Skeletal muscle cell (primary cell): ENCODE results near the gene JARID2.

Experiments used
- DNase-seq: peaks from one replicate; pipeline ENCODE4 v3.0.0-alpha.2; 2010; ENCODE audit warnings: low read depth
- H3K4me3 ChIP-seq: 2 replicates; pipeline ENCODE4 v1.5.1; 2011; ENCODE audit warnings: low read depth, mild to moderate bottlenecking, control low read depth, low read length, moderate library complexity

JARID2 gene

DNA sequence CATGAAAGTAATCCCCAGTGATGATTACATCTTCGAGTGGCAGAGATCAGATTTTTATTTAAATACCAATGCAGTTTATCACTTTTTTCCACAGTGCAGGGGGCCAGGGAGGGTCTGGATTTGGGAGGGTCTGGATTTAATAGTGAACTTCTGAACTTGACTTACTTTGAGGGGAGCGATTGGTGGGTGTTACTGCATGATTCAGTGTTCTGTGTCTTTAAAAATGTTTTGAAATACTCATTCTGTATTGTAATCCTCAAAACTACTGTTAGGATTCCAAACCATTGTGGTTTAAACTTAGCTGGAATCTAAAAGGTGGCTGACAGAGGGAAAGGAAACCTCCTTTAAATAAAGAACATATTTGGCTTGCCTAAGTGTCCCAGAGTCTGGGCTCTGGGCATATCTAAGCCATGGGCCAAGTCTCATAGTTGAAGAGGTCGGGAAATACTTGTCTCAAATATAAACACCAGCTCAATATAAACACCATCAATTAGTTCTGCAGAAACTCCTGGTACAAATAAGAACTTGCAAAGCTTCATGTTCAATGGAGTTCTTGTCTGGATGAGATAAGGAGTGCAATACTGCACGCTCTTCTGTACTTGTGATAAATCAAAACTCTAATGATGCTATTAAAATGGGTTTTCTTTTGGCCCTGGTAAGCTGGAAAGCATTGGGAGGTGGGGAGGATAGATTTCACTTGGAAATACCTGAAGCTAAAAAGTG, 14.4 kb downstream of the JARID2 start:
- no peak overlapping the region for H3K4me3 ChIP-seq
- DNase-seq, result peak; percentile 52

DNA sequence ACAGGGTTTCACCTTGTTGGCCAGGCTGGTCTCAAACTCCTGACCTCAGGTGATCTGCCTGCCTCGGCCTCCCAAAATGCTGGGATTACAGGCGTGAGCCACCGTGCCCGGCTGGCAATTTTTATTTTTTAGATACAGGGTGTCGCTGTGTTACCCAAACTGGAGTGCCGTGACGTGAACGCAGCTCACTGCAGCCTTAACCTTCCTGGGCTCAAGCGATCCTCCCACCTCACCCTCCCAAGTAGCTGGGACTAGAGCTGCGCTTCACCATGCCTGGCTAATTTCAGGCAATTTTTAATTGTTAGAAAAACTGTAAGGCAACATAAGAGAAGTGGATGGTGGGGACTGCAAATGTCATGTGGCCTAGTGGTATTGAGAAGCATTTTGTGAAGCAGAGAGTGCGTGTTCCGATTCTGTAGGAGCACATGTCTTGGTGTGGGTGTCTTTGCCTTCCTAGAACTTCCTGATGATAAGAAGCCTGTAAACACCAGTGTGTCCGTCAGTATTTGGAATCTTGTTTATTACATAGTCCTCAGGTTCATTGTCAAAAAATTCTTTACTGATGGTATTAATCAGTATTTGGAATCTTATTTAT, 18.0 kb downstream of the JARID2 start:
- H3K4me3 ChIP-seq, result no peak overlapping the region
- no peak for DNase-seq

DNA sequence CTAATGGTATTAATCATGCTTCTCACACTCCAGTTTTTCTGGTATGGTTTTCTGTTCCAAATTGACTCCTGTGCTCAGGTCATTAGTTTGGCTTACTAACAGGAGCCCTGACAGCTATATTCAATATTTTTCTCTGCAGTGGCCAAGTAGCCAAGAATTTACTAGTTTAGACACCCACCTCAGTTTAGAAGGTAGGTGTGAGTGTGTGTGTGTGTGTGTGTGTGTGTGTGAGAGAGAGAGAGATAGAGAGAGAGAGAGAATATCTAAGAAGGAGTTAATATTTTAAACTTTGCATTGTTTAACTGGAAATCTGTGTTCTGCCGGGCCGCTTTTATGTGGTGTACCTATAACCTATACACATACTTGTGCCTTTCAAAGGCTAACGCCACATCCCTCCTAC, 18.5 kb downstream of the JARID2 start:
- no peak overlapping the region for H3K4me3 ChIP-seq
- no peak for DNase-seq

DNA sequence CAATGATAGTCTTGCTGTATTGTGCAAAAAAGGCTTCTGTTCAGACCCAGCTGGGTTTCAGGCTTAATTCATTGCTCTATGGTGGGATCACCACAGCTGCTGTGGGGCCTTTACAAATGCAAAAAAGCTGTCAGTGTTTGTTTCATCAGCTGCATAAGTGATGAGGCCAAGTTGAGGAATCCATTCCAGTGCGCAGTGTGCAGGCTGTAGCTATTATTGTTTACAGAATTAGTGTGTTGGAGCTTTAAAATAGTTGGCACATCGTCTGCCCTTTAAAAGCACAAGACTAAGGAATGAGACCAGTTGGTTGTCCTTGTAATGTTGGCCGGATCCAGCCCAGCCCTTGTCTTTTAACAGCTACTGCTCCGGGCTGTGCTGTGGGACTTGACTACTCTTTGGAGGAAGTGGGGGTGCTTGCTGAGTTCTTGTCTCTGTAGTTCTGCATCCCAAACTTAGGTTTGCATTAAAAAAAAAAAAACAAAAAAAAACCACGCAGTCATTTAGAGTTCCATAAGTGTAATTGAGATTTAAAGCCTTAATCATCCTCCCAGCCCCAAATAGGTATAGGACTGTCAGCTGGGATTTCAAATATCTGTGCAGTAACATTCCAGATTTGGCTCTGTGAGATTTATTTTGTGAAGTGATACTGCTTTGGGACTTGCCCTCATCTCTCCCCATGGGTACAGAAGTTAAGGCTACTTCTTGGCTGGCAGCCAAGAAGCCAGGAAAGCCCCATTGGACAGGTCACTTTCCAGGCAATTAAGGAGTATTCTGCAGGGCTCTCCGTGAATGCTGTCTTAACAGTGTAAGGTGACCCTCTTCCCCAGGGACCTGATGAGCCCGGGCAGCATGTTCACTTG, 19.3 kb downstream of the JARID2 start:
- peak; percentile 77 for DNase-seq
- H3K4me3 ChIP-seq, result no peak overlapping the region

DNA sequence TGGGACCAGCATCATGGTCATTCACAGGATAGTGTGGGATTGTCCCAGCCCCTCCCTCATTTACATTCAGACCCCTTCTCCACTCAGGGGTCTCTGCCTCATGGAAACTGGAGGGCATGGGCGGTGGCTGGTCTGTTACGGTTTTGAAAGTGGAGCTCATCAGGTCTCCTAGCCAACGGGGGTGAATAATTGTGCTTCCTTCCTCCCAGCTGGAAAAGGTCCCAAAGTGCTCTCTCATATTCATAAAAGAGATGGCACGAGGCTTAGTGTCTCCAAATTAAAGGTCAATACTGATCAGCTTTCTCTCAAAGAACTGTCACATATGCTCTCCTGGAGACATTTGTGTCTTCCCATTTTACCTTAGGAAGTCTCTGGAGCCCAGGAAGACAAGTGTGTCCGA, 19.9 kb downstream of the JARID2 start:
- H3K4me3 ChIP-seq, result no peak overlapping the region
- no peak for DNase-seq

DNA sequence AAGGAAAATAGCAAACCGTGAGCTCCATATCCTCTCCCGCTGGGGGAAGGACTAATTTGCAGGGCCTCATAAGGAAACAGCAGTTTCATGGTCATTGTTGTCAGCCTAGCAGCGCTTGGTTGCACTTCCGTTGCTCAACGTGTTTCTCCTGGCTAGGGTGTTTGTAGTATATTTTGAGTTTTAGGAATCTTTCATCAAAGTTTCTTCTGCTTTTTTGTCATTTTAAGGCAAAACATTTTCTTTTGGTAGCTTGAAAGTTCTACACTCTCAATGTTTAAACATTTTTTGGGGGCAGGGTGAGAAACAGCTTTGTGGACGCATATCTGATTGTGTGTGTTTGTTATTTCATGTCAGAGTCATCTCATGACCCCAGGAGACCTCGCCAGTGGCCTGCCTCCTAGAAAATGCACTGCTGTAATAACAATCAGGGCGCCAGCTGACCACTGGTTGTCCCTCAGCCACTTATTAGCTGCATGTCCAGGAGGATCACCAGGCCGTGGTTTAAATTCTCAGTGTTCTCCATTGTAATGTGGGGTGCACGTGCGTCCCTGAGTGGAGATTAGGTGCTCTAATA, 20.6 kb downstream of the JARID2 start:
- H3K4me3 ChIP-seq, result no peak overlapping the region
- no peak for DNase-seq

DNA sequence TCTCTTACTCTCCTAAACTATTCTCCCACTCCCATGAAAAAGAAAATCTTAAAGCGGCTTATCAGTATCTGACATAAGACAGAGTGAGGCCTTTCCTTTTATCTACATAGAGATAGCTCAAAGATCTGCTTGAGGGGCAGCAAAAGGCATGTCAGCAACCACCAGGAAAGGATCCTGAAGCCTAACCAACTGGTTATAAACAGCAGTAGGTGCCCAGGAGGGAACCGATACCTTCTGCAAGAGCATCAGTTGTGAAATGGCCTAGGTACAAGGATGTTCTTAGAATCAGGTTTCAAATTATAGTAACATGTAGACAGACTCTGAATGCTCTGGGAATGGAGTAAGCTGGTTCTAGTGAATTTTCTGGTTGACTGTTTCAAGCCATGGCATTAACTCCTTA, 21.4 kb downstream of the JARID2 start:
- DNase-seq, result no peak
- no peak overlapping the region for H3K4me3 ChIP-seq

DNA sequence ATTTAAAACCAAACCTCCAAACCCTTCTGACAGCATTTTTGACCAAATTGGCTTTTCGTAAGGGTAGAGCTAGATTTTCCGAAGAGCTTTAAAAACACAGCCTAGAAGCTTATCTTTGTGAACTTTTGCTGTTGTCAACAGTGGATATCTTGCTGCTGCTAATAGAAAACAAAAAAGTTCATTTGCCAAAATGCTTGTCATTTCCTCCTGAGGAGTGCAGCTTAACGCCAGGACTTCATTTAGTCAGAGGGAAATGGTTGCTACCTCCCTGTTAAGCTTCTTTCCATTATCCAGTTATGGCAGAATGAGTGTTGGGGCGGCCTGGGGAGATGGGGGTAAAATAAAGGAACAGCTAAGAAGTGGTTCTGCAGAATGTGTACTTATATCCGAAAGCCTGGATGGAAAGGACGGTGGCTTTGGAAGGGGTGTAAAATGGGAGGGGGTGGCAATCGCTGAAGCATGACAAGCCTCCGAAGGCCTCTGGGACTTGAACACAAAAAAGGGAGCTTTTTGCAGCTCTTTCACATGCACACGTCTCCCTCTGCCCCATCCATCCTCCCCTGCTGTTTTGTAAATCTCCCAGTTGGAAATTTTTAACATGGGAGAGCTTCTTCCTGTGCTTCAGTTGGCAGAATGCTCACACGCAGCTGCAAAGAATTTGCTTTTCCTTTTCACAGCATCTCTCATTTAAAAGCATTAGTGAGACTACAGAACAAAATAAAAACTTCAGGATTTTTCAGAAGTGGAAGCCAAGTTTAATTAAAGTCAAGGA, 22.5 kb downstream of the JARID2 start:
- H3K4me3 ChIP-seq, result no peak overlapping the region
- DNase-seq, result no peak

DNA sequence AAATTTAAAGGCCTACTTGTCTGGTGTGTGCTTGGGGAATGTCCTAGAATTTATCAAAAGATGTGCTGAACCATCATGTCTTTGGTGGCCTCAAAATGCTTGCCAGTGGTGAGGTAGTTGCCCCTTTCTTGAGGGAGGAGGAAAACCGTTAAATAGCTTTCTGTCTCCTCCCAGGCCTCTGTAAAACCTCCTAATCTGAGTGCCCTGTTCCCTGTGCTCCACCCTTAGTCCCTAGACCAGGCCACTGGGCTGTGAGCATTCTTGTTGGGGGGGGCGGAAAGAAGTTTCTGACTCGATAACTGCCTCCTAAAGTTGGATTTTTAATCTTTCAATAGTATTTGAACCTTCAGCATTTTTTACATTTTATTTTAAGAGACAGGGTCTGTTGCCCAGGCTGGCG, 23.1 kb downstream of the JARID2 start:
- no peak for DNase-seq
- H3K4me3 ChIP-seq, result no peak overlapping the region

DNA sequence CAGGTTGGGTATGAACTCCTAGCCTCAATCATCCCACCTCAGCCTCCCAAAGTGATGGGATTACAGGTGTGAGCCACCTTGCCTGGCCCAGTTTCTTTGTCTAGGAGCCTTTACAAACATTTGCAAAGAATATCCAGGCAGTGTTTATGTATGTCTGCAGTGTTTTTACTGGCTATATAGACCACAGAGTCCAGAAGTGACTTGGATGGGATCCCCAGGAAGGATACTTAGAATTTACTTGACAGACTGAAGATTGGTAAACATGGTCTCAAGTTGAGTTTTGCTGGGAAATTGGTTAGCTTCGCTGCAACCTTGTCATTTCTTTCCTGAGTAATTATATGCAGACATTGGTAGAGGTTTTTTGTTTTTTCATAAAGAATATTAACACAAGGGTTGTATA, 23.8 kb downstream of the JARID2 start:
- DNase-seq, result no peak
- no peak overlapping the region for H3K4me3 ChIP-seq

DNA sequence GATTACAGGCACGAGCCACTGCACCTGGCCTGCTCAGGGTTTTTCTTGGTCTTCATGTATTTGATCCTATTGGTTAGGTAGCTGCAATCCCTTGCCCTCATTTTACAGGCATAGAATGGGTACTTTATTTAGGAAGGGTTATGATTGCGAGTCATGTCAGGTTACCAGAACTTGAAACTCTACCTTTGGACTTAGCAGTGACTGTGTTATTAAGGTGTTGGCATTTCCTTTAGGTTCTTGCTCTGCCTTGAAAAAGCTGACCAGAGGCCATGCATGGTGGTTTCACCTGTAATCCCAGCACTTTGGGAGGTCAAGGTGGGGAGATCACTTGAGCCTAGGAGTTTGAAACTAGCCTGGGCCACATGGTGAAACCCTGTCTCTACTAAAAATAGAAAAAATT, 24.5 kb downstream of the JARID2 start:
- no peak for DNase-seq

DNA sequence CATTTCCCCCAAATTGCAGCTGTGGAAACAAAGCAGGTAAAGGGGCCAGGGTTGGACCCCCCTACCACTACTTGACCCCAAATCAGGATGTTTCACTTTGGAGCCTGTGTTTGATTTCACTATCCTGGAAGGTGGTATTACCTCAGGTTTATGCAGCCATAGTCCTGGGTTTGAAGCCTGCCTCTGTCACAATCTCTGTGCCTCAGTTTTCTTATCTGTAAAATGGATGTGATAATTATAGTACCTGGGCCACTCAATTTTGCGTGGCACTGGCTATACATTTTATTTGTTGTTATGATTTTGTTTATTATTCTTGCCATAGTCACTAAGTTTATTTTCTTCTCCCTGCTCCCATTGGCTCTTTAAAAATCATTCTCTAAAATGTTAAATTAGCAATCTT, 26.7 kb downstream of the JARID2 start:
- no peak for DNase-seq
- no peak overlapping the region for H3K4me3 ChIP-seq

More for the DNA sequence above, 24.5 kb downstream of the JARID2 start:
- H3K4me3 ChIP-seq, result no peak overlapping the region

DNA sequence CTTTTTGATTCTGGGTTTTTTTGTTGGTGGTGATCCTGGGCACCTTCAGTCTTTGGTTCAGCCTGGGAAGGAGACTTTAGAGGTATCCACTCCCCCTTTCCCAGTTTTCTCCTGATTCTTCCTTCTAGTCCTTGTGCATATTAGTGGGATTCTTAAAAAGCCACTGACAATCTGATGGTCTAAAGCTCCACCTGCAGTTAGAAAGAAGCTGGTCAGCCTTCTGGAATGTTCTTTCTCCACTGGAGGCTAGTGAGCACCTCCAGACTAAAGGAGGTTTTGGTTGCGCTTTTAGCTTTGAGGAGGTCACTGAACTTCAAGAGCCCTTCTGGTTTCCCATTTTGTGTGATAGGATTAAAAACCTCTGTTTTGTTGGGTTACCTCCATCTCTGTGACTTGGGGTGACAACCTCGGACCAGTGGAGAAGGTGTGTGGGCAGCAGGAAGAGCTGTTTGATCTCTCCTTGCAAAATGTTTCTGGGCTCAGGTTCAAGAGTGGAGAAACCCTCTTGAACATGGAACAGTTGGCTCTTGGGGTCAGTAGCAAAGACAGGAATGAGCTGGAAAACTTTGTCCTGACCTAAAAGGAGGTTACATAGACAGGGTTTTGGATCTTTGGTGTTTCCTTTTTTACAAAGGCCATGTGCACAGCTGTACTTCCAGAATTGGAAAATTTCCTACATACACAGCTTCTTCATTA, 29.0 kb downstream of the JARID2 start:
- no peak for DNase-seq

DNA sequence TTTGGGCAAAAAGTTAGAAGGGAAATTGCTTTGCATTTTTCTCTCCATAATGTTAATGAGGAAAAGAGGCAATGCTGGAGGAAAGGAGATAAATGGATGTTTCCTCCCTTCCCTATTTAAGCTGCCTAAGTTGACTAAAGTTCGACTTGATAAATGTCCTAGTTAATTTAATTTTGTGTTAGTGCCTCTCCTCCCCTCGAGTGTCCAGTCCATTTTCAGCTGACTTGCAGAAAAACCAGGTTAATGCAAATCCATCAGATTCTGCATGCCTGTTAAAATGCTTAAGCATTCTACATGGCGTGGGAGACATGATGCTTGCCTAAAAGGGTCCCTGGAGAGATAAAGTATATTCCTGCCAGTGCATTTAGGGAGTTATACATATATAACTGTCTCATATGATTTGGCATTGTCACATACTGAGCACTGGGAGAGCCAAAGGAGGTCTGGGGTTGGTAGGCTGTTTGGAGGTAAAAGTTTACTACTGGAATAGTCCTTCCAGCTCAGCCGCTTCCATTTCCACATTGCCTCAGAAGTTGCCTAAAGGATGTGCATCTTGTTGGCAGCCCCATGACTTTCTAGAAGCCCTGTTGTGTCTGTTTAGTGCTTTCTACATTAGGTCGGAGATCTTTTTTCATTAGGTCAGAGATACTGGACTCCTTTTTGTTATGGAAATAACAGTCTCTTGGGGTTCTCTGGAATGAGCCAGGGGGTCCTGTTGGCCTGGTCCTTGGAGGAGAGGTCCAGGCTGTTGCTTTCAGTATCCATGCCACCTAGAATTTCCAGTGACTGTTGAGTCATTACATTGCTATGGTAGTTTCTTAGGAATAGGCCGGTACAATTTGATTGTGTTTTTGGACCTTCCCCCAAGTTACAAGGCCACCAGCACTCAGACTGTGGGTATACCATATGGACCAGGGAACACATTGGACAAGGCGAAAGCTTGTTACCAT, 30.4 kb downstream of the JARID2 start:
- H3K4me3 ChIP-seq, result no peak overlapping the region
- DNase-seq, result no peak

More for the DNA sequence above, 29.0 kb downstream of the JARID2 start:
- H3K4me3 ChIP-seq, result no peak overlapping the region

DNA sequence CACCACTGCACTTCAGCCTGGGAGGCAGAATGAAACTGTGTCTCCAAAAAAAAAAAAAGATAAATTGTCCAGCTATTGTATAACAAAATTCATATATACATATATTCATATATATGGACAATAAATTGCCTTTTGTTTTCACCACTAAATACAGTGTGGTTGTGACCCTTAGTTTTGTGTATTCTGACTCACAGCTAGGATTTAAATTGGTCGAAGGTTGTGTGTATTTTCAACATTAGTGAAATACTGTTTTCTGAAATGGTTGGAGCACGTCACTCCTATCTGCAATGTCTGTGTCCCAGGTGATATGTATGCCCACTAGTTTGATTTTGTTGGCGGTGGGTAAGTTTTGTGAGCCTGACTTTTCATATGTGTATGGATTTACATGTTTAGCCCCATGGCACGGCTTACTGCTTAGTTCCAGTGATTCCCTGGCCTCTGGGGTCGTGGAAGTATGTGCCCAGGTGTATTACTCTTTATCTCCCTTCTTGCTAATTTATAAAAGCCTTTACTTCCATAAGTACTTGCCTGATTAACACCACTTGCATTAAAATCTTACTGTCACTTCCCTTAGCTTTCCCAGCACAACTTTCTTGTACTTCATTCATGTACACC, 33.3 kb downstream of the JARID2 start:
- H3K4me3 ChIP-seq, result no peak overlapping the region
- no peak for DNase-seq

DNA sequence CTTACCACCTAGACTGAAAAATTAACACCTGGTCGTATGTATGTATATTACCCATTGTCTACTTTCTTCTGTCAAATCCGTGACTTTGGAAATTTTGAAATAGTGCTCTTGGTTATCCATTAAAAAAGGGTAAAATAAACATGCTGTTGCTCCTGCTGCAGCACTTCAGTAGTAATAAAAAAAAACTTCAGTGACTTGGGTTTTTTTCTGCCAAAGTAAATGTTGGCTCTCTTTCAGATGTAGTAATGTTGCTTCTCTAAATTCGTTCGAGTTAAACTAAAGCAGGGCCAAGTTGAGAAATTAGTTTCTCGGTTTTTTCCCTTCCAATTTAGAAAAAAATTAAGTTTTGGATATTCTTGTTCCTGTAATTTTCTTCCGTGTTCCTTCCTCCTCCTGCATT, 34.2 kb downstream of the JARID2 start:
- no peak for DNase-seq

DNA sequence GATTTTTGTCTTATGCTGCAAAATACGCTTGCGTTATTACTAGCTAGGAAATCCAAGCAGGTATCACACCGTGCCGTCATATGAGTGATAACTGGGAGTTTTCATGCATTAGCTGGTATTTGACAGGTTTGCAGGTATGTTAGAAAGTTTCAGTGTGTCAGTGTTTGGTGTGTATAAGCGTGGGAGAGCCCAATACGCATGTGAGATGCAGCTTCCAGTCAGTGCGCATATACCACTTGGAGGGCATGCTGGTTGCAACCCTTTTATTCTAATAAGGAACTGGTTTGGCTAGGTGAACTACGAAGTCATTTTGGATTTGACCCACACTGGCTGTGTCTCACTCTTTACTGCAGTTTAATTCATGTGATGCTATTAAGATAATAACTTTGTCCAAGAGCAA, 35.1 kb downstream of the JARID2 start:
- no peak overlapping the region for H3K4me3 ChIP-seq
- no peak for DNase-seq

More for the DNA sequence above, 34.2 kb downstream of the JARID2 start:
- H3K4me3 ChIP-seq, result no peak overlapping the region
